ENCODE measurements around the gene TESMIN. TPM values are rescaled to one million over a fixed set of nuclear protein-coding genes. Genes with fewer than 3 reads are reported as not detected.

TESMIN gene
- total and polyA plus RNA-seq, 2 of the 13 experiments (the other 11 are each of a cell fraction or from before 2014, with no cell fraction given) = 0.15 to 0.45 TPM

DNA sequence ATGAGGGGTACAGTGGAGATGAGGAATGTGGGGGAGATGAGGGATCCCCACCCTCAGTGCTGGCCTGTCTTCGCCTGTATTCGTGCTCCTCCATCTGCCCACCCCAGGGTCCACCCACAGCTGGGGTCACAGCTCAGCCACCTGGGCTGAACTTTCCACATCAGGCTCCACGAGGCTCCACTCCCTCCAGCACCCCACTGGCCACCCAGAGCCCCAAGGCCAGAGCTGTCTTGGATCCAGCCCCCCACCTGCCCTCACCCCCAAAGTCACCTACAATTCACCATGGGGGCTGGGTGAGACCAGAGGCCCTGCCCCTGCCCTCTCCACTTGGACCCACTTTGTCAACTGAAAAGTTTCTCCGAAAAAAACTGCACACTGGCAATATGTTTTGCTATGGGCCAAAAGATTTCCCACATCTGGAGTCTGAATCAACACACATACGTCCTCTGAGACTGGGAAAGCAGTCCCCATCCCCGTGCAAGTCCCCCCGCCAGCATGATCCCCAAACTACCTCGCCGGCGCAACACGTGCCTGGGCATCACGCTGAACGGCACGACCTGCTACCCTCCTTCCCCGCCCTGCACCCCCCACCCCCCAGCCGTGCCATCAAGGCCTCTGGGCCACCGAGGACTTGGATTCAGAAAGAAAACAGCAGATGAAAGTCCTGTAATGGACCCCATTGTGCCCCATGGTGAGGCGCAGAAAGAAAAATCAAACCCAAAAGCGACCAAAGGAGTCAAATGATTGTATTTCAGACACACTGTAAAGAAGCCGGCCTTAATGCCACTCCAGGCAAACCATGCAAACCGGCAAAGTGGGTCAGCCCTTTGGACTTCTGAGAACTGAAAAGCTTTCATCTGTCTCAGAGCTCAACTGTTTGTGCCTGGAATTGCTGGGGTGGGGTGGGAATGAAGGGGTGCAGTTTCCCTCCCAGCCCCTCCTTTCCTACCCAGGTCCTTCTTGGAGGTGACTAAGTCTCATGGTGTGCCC is 83.5 kb downstream of the TESMIN start (continued):
- TF ChIP-seq, protein P1, sequence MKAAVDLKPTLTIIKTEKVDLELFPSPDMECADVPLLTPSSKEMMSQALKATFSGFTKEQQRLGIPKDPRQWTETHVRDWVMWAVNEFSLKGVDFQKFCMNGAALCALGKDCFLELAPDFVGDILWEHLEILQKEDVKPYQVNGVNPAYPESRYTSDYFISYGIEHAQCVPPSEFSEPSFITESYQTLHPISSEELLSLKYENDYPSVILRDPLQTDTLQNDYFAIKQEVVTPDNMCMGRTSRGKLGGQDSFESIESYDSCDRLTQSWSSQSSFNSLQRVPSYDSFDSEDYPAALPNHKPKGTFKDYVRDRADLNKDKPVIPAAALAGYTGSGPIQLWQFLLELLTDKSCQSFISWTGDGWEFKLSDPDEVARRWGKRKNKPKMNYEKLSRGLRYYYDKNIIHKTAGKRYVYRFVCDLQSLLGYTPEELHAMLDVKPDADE (CRISPR knock-in tag; IDR thresholded peaks at IDR 0.05) = no peak
- no peak for TF ChIP-seq NCOA1 (CRISPR knock-in tag; IDR thresholded peaks at IDR 0.05)
- TF ChIP-seq, protein P2, sequence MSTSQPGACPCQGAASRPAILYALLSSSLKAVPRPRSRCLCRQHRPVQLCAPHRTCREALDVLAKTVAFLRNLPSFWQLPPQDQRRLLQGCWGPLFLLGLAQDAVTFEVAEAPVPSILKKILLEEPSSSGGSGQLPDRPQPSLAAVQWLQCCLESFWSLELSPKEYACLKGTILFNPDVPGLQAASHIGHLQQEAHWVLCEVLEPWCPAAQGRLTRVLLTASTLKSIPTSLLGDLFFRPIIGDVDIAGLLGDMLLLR (CRISPR knock-in tag; IDR thresholded peaks at IDR 0.05) = no peak
- TF ChIP-seq ZFP1 (CRISPR knock-in tag; IDR thresholded peaks at IDR 0.05) = no peak
- TF ChIP-seq, protein P3, sequence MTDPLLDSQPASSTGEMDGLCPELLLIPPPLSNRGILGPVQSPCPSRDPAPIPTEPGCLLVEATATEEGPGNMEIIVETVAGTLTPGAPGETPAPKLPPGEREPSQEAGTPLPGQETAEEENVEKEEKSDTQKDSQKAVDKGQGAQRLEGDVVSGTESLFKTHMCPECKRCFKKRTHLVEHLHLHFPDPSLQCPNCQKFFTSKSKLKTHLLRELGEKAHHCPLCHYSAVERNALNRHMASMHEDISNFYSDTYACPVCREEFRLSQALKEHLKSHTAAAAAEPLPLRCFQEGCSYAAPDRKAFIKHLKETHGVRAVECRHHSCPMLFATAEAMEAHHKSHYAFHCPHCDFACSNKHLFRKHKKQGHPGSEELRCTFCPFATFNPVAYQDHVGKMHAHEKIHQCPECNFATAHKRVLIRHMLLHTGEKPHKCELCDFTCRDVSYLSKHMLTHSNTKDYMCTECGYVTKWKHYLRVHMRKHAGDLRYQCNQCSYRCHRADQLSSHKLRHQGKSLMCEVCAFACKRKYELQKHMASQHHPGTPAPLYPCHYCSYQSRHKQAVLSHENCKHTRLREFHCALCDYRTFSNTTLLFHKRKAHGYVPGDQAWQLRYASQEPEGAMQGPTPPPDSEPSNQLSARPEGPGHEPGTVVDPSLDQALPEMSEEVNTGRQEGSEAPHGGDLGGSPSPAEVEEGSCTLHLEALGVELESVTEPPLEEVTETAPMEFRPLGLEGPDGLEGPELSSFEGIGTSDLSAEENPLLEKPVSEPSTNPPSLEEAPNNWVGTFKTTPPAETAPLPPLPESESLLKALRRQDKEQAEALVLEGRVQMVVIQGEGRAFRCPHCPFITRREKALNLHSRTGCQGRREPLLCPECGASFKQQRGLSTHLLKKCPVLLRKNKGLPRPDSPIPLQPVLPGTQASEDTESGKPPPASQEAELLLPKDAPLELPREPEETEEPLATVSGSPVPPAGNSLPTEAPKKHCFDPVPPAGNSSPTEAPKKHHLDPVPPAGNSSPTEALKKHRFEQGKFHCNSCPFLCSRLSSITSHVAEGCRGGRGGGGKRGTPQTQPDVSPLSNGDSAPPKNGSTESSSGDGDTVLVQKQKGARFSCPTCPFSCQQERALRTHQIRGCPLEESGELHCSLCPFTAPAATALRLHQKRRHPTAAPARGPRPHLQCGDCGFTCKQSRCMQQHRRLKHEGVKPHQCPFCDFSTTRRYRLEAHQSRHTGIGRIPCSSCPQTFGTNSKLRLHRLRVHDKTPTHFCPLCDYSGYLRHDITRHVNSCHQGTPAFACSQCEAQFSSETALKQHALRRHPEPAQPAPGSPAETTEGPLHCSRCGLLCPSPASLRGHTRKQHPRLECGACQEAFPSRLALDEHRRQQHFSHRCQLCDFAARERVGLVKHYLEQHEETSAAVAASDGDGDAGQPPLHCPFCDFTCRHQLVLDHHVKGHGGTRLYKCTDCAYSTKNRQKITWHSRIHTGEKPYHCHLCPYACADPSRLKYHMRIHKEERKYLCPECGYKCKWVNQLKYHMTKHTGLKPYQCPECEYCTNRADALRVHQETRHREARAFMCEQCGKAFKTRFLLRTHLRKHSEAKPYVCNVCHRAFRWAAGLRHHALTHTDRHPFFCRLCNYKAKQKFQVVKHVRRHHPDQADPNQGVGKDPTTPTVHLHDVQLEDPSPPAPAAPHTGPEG (CRISPR knock-in tag; IDR thresholded peaks at IDR 0.05) = no peak
- no peak for TF ChIP-seq REPIN1 (CRISPR knock-in tag; IDR thresholded peaks at IDR 0.05; ENCODE audit: borderline replicate concordance, low read depth)

All from HepG2 (cell line).